Measurements from ENCODE around the gene SLC4A11. TPM values are rescaled to one million over a fixed set of nuclear protein-coding genes. Genes with fewer than 3 reads are reported as not detected.

The SLC4A11 gene
- total RNA-seq, 1 donor from 2014 or later = 0.58 TPM

DNA sequence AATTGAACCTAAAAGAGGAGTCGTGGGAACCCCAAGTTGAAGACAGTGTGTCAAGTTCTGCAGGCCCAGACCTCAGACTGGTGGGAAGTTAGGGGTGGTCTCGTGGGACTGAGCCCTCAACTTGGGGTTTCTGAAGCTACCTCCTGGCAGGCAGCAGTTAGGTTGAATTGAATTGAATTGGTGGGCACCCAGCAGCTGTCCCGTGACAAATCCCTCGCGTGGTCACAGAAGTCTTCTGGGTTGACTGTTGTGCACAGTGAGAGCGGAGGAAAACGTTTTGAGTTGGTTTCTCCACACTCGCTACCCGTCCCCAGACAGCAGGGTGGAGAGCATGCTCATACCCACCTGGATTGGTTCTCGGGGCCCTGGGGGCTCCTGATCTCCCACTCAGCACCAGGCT, 12.9 kb downstream of the SLC4A11 start:
- ChIA-PET POLR2A (no interaction called here), CTCF (no interaction called here)
- H3K4me1 Mint-ChIP-seq = peaks cover 26% of the 10 kb centered on the region
- no peaks in the 10 kb centered on the region for H3K9me3 Mint-ChIP-seq
- peaks cover 21% of the 10 kb centered on the region for H3K36me3 Mint-ChIP-seq (ENCODE audit: low read depth)
- TF ChIP-seq, protein P1, sequence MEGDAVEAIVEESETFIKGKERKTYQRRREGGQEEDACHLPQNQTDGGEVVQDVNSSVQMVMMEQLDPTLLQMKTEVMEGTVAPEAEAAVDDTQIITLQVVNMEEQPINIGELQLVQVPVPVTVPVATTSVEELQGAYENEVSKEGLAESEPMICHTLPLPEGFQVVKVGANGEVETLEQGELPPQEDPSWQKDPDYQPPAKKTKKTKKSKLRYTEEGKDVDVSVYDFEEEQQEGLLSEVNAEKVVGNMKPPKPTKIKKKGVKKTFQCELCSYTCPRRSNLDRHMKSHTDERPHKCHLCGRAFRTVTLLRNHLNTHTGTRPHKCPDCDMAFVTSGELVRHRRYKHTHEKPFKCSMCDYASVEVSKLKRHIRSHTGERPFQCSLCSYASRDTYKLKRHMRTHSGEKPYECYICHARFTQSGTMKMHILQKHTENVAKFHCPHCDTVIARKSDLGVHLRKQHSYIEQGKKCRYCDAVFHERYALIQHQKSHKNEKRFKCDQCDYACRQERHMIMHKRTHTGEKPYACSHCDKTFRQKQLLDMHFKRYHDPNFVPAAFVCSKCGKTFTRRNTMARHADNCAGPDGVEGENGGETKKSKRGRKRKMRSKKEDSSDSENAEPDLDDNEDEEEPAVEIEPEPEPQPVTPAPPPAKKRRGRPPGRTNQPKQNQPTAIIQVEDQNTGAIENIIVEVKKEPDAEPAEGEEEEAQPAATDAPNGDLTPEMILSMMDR (IDR thresholded peaks at IDR 0.05) = no peak
- DNase-seq = no peak
- no peak overlapping the region for H3K27ac Mint-ChIP-seq
- no peaks in the 10 kb centered on the region for H3K27me3 Mint-ChIP-seq
- intact Hi-C loops (cut with micrococcal nuclease) = no loop called here
- no peak overlapping the region for H3K4me3 Mint-ChIP-seq
- no peak for ATAC-seq (ENCODE audit: low read depth)

DNA sequence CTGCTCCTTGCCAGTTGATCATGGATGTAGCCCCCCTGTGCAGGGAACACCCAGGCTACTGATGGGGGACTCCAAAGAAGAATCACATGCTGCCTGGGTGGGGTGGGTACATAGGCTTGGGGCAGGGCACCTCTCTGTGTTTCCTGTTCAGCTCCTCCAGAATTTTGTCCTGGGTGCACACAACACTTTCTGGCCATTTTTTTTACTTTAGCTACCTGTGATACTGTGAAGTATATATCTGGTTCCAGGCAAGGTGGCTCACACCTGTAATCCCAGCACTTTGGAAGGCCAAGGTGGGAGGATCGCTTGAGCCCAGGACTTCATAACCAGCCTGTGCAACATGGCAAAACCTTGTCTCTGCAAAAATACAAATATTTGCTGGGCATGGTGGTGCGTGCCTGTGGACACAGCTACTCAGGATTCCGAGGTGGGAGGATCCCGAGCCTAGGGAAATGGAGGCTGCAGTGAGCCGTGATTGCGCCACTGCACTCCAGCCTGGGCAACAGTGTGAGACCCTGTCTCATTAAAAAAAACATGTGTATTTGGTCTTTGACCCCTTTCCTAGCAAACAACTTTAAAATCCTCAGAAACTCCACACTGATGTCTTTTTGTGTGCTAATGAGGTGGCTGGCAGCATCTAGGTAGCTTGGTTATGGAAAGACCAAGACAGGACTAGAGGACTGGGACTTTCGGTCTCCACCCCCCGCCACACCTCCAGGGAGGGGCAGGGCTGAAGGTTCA, 14.1 kb downstream of the SLC4A11 start:
- no peak for DNase-seq
- TF ChIP-seq, protein P1 (IDR thresholded peaks at IDR 0.05) = no peak
- Mint-ChIP-seq H3K27ac (no peak overlapping the region), H3K4me1 (peaks cover 26% of the 10 kb centered on the region), H3K9me3 (no peaks in the 10 kb centered on the region), H3K27me3 (no peaks in the 10 kb centered on the region), H3K36me3 (ENCODE audit: low read depth) (peaks cover 32% of the 10 kb centered on the region), H3K4me3 (no peak overlapping the region)
- CTCF ChIA-PET = no interaction called here
- POLR2A ChIA-PET = interaction anchor here (0.8 kb wide), 1 partner anchor 16 kb away, joined by 3 read pairs; the partner anchor contains the start of gene ITPA
- intact Hi-C loops (cut with micrococcal nuclease) = no loop called here
- ATAC-seq (ENCODE audit: low read depth) = no peak

DNA sequence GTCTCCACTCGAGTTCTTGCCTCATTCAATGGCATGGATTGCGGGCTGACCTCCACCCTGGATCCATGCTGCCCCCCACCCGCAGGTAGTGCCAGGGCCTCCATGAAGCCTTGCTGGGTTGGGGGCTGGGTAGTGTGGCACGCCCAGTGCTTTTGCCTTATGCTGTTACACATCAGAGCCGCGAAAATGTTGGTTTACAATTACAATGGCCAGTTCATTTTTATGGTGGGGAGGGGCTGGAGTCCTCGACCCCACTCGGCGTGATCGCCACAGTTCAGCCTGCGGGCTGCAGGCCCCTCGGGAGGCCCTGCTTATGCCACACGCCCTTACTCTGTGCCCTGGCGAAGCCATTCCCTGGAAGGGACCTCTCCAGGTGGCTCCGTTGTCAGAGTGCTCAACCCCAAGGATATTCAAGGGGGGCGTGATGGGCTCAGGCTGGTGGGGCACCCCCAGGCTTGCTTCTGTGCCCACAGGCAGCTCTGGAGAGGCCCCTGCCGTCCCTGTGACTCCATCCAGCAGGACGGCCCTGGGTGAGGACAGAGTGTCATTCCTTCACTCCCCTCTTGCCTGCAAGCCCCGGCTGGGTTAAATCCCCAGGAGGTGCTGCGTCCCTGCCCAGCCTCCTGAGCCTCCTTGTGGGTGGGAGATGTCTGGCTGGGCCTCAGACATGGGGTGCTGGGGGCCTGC, 14.9 kb downstream of the SLC4A11 start:
- CTCF ChIA-PET = no interaction called here
- Mint-ChIP-seq H3K27me3 (no peaks in the 10 kb centered on the region), H3K36me3 (ENCODE audit: low read depth) (peaks cover 34% of the 10 kb centered on the region), H3K4me3 (no peak overlapping the region), H3K9me3 (no peaks in the 10 kb centered on the region), H3K4me1 (peaks cover 26% of the 10 kb centered on the region), H3K27ac (peak overlapping the region; percentile 56)
- TF ChIP-seq, protein P1 (IDR thresholded peaks at IDR 0.05) = no peak
- ATAC-seq (ENCODE audit: low read depth) (no peak), DNase-seq (no peak)
- intact Hi-C loops (cut with micrococcal nuclease) = no loop called here
- POLR2A ChIA-PET = interaction anchor here (0.5 to 0.8 kb wide), 2 partner anchors 15 to 41 kb away, joined by 3 read pairs; partner anchors contain the start of gene ITPA

DNA sequence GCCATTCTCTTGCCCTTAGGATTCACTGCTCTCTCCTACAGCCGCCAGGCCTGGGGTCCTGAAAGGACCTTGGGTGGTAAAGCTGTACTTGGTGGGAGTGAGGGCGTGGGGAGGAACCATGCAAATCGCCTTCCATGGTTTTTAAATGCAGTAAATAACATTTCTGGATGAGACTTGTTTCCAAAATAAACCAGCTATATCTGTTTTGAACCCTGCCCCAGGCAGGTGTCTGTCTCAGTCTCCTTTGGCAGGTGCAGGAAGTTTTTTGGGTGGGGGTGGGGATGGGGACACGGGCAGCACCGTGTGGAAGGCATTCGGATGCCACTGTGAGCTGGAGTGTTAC, 15.4 kb downstream of the SLC4A11 start:
- no peak overlapping the region for H3K4me3 Mint-ChIP-seq
- peak overlapping the region; percentile 56 for H3K27ac Mint-ChIP-seq
- CTCF ChIA-PET = interaction anchor here (1.0 to 2.2 kb wide), 2 partner anchors 93 to 170 kb away, joined by 3 to 6 read pairs; no protein-coding TSS in a partner anchor
- no peaks in the 10 kb centered on the region for H3K27me3 Mint-ChIP-seq
- peaks cover 27% of the 10 kb centered on the region for H3K4me1 Mint-ChIP-seq
- peaks cover 34% of the 10 kb centered on the region for H3K36me3 Mint-ChIP-seq (ENCODE audit: low read depth)
- no peak for ATAC-seq (ENCODE audit: low read depth)
- no peak for DNase-seq
- TF ChIP-seq, protein P1 (IDR thresholded peaks at IDR 0.05) = no peak
- no peaks in the 10 kb centered on the region for H3K9me3 Mint-ChIP-seq
- intact Hi-C loops (cut with micrococcal nuclease) = no loop called here
- POLR2A ChIA-PET = interaction anchor here (0.5 to 1.6 kb wide), 2 partner anchors 14 to 40 kb away, joined by 3 to 4 read pairs; partner anchors contain the start of gene ITPA

All from activated B cell treated with CpG ODN at 0.5 μM for 24 hours (primary cell).